AG04449 (cell line): Measurements from ENCODE around the gene PRKAR2B.

Source experiments
- CTCF ChIA-PET: fragments of 350-600 bp; formaldehyde crosslinking; extraction: SDS; loops from one replicate; lab custom pipeline; 2021; ENCODE audit warnings: antibody characterized with exemption; lab: Yijun Ruan, JAX
- POLR2A ChIA-PET: fragments of 400-600, 350-600 bp; formaldehyde crosslinking; extraction: SDS; loops from one replicate; lab custom pipeline; 2020; ENCODE audit warnings: antibody characterized with exemption, inconsistent platforms; lab: Yijun Ruan, JAX
- DNase-seq: peaks from one replicate; pipeline ENCODE4 v3.0.0-alpha.2; 2010; ENCODE audit warnings: low read depth, low spot score
- H3K4me3 ChIP-seq: 2 replicates; pipeline ENCODE4 v1.5.1; 2011; ENCODE audit warnings: low read depth, mild to moderate bottlenecking, control low read depth, low read length
- TF ChIP-seq, protein P1 (sequence below): IDR thresholded peaks from one replicate; pipeline ENCODE4 v1.5.1; 2011; ENCODE audit warnings: mild to moderate bottlenecking, moderate library complexity, low read length, control low read depth, inconsistent platforms; ENCODE audit not compliant: insufficient read depth; ENCODE audit errors: missing control alignments

The PRKAR2B gene

DNA sequence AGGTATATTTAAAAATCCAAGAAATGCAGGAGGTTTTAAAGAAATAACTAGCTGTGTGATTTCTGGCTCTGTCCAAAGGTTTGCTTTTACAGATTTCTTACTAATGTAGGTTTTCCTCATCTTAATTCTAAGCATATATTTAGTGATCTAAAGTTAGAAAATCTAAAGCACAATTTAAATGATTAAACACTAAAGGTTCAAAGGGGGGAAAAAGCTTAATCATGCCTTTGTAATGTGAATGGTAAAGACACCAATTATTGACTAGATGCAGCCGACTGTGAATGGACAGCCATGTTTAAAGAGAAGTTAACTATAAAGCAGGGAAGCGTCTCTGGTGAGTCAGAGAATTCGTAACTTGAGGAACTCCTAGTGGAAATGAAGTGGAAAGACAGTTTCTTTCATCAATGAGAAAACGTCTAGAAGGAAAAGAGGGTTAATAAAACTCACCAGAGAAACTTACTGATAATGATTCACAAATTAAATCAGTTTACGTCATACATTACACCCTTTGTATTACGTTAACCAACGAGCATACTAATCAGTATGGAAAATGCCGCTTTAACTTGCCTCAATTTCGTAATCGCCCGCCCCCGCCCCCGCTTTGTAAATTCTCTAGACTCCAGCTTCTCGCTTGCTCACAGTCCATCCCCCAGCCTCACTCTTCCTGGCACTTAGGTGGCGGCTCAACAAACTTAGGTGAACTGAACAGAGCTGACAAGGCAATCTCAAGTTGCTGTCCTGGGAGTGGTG, 123.2 kb downstream of the PRKAR2B start:
- POLR2A ChIA-PET: interaction anchor here (0.6 to 1.5 kb wide), 2 partner anchors 12 to 1055 kb away, joined by 4 to 5 read pairs; partner anchors contain the start of gene SYPL1
- CTCF ChIA-PET: interaction anchor here (0.6 to 9.9 kb wide), 10 partner anchors 9 to 991 kb away, joined by 3 to 140 read pairs (median 3); no protein-coding TSS in a partner anchor
- peak overlapping the region; percentile 76 for H3K4me3 ChIP-seq
- peak; percentile 45 for DNase-seq
- TF ChIP-seq, protein P1, sequence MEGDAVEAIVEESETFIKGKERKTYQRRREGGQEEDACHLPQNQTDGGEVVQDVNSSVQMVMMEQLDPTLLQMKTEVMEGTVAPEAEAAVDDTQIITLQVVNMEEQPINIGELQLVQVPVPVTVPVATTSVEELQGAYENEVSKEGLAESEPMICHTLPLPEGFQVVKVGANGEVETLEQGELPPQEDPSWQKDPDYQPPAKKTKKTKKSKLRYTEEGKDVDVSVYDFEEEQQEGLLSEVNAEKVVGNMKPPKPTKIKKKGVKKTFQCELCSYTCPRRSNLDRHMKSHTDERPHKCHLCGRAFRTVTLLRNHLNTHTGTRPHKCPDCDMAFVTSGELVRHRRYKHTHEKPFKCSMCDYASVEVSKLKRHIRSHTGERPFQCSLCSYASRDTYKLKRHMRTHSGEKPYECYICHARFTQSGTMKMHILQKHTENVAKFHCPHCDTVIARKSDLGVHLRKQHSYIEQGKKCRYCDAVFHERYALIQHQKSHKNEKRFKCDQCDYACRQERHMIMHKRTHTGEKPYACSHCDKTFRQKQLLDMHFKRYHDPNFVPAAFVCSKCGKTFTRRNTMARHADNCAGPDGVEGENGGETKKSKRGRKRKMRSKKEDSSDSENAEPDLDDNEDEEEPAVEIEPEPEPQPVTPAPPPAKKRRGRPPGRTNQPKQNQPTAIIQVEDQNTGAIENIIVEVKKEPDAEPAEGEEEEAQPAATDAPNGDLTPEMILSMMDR: peak; percentile 37

DNA sequence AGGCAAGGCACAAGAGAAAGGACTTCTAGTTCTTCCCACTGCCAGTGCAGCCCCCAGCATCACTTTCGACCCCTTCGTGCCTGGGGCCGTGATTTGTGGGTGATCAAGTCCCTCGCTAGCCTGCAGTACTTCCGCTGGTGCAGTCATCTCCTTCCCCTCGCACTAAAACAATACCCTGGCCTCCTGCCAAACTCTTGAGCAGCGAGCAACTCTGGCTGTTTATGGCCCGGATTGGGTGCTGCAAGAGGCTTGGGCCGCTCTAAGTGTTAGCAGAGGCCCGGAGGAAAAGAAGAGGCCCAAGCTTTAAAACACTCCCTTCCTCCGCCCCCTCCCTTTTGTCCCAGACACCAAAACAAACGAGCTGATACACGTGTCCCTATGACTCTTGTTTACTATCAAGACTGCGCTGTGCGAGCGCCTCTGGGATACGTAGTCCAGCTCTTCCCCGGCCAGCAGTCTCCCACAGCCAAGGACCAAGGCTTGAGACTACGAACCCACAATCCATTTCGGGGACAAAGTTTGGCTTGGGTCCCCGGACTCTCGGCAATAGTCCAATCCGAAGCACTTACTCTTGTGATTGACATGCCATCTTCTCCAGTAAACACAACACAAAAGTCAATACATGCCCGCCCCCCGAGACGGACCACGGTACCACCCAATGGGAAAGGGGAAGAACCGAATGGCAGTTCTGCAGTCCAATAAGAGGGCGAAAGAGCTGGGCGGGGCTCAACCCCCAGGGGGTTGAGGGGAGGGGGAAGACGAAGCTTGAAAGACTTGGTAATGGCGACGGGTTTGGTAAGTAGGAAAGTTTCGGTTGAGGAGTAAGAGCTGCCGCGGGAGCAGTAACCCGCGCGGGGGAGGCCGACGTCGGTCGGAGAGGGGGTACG, 124.0 kb downstream of the PRKAR2B start, which contains the start of gene HBP1:
Gene HBP1, plus strand, starts transcription at position 771 of the 887 bp plus-strand sequence. CDS start 10,891 bp downstream, outside the sequence.
- peak within 1 kb of the TSS; percentile 95 for H3K4me3 ChIP-seq
- TF ChIP-seq, protein P1: no peak
- peak; percentile 100 for DNase-seq
- CTCF ChIA-PET: interaction anchor here (1.0 to 9.9 kb wide), 5 partner anchors 11 to 711 kb away, joined by 3 to 140 read pairs (median 3); no protein-coding TSS in a partner anchor
- POLR2A ChIA-PET: interaction anchor here (0.6 to 1.5 kb wide), 6 partner anchors 12 to 1056 kb away, joined by 3 to 5 read pairs (median 4); partner anchors contain the start of genes COG5, DUS4L and SYPL1

DNA sequence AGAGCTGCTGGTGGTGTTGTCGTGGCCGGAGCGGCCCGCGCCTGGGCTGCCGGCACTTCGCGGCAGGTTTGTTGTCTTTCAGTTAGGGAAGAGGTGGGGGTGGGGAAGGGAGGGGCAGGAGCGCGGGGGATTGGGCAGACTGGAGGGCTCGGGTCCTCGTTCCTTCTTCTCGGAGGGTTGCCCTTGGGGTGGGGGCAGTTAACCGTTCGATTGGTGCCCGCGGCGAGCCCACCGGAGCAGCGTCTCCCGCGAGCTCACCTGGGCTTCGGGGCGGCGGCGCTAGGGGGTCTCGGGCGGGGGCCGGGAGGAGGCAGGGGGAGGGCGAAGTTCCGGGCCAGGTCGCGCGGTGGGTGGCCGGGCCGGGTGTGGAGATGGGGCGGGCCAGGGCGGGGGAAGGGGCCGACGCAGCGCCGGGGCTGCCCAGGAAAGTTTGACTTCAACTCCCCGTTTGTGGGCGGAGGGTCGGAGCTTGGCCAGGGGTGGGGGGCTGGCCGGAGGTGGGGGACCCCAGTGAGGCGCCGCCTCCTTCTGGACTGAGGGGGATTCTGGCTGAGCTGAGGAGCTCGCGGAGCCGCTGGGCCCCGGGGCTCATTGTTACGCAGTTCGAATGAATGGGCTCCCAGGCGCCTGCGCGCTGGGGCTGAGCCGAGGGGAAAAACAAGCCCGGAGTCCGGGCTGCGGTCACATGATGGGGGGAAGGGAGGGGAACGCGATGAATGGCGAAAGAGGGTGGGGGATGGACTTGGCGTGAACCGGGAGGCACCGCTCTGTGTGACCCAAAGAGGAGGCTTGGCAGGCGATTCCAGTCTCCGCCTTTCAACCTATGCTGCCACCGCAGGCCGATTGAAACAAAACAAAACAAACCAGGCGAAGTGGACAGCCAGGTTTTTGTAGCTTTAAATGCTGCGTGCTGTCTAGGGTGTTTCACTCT, 124.9 kb downstream of the PRKAR2B start:
- CTCF ChIA-PET: interaction anchor here (0.9 to 9.9 kb wide), 4 partner anchors 10 to 223 kb away, joined by 3 to 140 read pairs (median 4); no protein-coding TSS in a partner anchor
- peak overlapping the region; percentile 95 for H3K4me3 ChIP-seq

DNA sequence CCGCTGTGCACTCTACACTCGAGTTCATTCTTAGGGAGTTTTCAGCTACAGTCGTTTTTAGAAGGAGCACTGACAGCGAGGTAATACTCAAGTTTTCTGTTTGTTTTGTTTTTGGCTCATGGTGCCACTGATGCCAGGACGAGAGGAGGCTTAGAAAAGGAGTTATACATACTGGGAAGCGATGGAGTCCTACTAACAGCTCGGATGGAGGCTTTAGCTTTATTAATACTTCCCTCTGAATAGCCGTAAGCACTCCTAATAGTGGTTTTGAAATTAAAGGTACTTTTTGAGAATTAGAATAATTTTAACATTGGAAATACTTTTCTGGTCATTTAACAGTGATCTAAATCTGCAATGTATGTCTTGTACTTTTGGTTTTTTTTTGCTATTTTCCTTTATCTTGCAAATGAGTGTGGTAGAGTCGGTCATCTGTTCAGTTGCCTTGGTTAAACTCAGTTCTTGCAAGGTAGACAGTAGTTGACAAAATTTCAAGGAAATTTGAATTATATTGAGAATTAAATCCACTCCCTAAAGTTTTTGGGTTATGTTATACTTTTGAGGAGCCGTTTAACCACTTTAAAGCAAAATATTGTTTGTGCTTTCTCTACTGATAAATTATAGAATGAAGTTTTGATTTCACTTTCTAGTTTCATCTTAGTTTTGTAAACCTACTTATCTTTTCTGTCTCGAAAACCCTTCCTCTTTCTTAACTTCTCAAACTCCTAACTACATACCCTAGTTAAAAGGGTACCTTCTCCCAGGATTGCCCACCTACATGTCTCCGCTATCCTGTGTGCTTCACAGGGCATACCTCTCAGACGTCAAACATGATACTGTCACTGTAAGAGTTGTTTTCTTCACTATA, 125.8 kb downstream of the PRKAR2B start:
- CTCF ChIA-PET: interaction anchor here (0.9 to 9.9 kb wide), 3 partner anchors 20 to 224 kb away, joined by 3 to 140 read pairs (median 4); no protein-coding TSS in a partner anchor
- DNase-seq: no peak
- TF ChIP-seq, protein P1: no peak
- H3K4me3 ChIP-seq: peak overlapping the region; percentile 95
- POLR2A ChIA-PET: interaction anchor here (0.8 kb wide), 1 partner anchor 10 kb away, joined by 4 read pairs; no protein-coding TSS in a partner anchor

More for the DNA sequence above, 124.9 kb downstream of the PRKAR2B start:
- DNase-seq: peak; percentile 65
- TF ChIP-seq, protein P1: no peak
- POLR2A ChIA-PET: interaction anchor here (0.6 to 1.5 kb wide), 5 partner anchors 11 to 1057 kb away, joined by 3 to 4 read pairs (median 4); partner anchors contain the start of genes COG5, DUS4L and SYPL1
